OCI-LY3 (cell line): ENCODE results near the gene NDUFV3.
"Not testable (repeated sequence)": the region's sequence is repeated elsewhere in the genome, so short reads cannot be mapped to it uniquely, and the experiment has no call there.

Experiments
- CTCF ChIP-seq: fragments of 200-600, 300-600 bp; sonication (generic); IDR thresholded peaks from 2 replicates; pipeline ENCODE4 v1.5.1; 2014; ENCODE audit warnings: antibody characterized with exemption, low read length, low read depth
- EZH2phosphoT487 ChIP-seq: fragments of 200-600 bp; shearing (Covaris generic); IDR thresholded peaks from 2 replicates; pipeline ENCODE4 v1.6.1; 2018; ENCODE audit warnings: antibody characterized with exemption, mixed run types, low read depth

GRCh38 chr21:42936360-42936759 is 43.3 kb downstream of the NDUFV3 start:
- not testable (repeated sequence) for TF ChIP-seq CTCF, EZH2phosphoT487
